B cell (primary cell): Measurements from ENCODE around the gene TECTA. TPM values are rescaled to one million over a fixed set of nuclear protein-coding genes. Genes with fewer than 3 reads are reported as not detected.

Experiments
- ATAC-seq: fragments of 200-7000 bp; cut with Tn5 transposase; one replicate; pipeline ENCODE4 v1.10.0; 2021; ENCODE audit warnings: low read depth, mild to moderate bottlenecking, moderate number of reproducible peaks, moderate library complexity
- CTCF ChIA-PET: fragments of 350-600 bp; sonication (Branson Sonifier 250); formaldehyde crosslinking; loops from one replicate; lab custom pipeline; 2021; ENCODE audit warnings: antibody characterized with exemption, inconsistent platforms; lab: Charles Lee
- POLR2A ChIA-PET: fragments of 350-600 bp; sonication (Branson Sonifier 250); formaldehyde crosslinking; loops from one replicate; lab custom pipeline; 2021; ENCODE audit warnings: antibody characterized with exemption; lab: Charles Lee
- DNase-seq: peaks from one replicate; pipeline ENCODE4 v3.0.0; 2013
- H2AFZ ChIP-seq: 2 replicates; pipeline ENCODE4 v1.6.1; 2012; ENCODE audit warnings: mild to moderate bottlenecking, low read depth, low read length; ENCODE audit not compliant: insufficient read depth, poor library complexity, severe bottlenecking
- H3K27ac ChIP-seq, 2 donors: 1 replicate in 1 of 2; 2 replicates in 1 of 2; pipeline ENCODE4 v1.5.1; 2012 to 2013; ENCODE audit warnings: low read length in 2 of 2, mild to moderate bottlenecking in 2 of 2, moderate library complexity in 1 of 2
- H3K27me3 ChIP-seq, 4 experiments: fragments of 200-600 bp in 1 of 4; sonication (generic) in 1 of 4; replicated peaks in 1 of 4; 1 replicate in 2 of 4; 2 replicates in 2 of 4; pipeline versions ENCODE4 v1.6.1 to v1.7.0; 2013 to 2016; ENCODE audit warnings: low read length in 3 of 4, mild to moderate bottlenecking in 2 of 4, mixed read lengths in 1 of 4, moderate library complexity in 1 of 4; ENCODE audit not compliant: insufficient read depth in 4 of 4, control insufficient read depth in 3 of 4; ENCODE audit errors: control extremely low read depth in 1 of 4
- H3K36me3 ChIP-seq, 2 experiments: replicated peaks in 1 of 2; 1 replicate in 1 of 2; 2 replicates in 1 of 2; pipeline versions ENCODE4 v1.6.1 to v1.7.1; 2013; ENCODE audit warnings: low read length in 1 of 2; ENCODE audit not compliant: insufficient read depth in 2 of 2, control insufficient read depth in 1 of 2; ENCODE audit errors: control extremely low read depth in 1 of 2, extremely low read depth in 1 of 2
- H3K4me1 ChIP-seq, 2 donors: fragments of 200-600 bp in 1 of 2; sonication (generic) in 1 of 2; 1 replicate in 1 of 2; 2 replicates in 1 of 2; pipeline versions ENCODE4 v1.5.1 to v1.6.1; 2013 to 2017; ENCODE audit warnings: low read length in 2 of 2; ENCODE audit not compliant: control insufficient read depth in 2 of 2, insufficient read depth in 2 of 2
- H3K4me2 ChIP-seq: replicated peaks from 2 replicates; pipeline ENCODE3; 2012; ENCODE audit warnings: mild to moderate bottlenecking, low read depth, low read length; ENCODE audit not compliant: poor library complexity, severe bottlenecking
- H3K4me3 ChIP-seq, 5 experiments: fragments of 200-600 bp in 1 of 5; sonication (generic) in 1 of 5; 1 replicate in 3 of 5; 2 replicates in 2 of 5; pipeline versions ENCODE4 v1.5.1 to v1.7.0; 2011 to 2016; ENCODE audit warnings: low read length in 4 of 5, mild to moderate bottlenecking in 4 of 5, low read depth in 2 of 5, control low read depth in 1 of 5, moderate library complexity in 1 of 5; ENCODE audit not compliant: insufficient read depth in 1 of 5; ENCODE audit errors: control extremely low read depth in 1 of 5, extremely low read depth in 1 of 5
- H3K79me2 ChIP-seq: fragments of 200-600 bp; sonication (generic); one replicate; pipeline ENCODE4 v1.6.0; 2016; ENCODE audit warnings: low read length; ENCODE audit not compliant: control insufficient read depth, insufficient read depth
- H3K9ac ChIP-seq: fragments of 200-600 bp; sonication (generic); 2 replicates; pipeline ENCODE4 v1.6.1; 2017; ENCODE audit warnings: mild to moderate bottlenecking, low read length, moderate library complexity
- H3K9me3 ChIP-seq, 3 donors: one replicate each; pipeline versions ENCODE4 v1.6.1 to v1.7.1; 2013; ENCODE audit warnings: low read length in 2 of 3; ENCODE audit not compliant: control insufficient read depth in 2 of 3, insufficient read depth in 1 of 3; ENCODE audit errors: control extremely low read depth in 1 of 3
- H4K20me1 ChIP-seq: 2 replicates; pipeline ENCODE4 v1.6.0; 2012; ENCODE audit warnings: mild to moderate bottlenecking, low read length; ENCODE audit not compliant: insufficient read depth, control insufficient read depth, poor library complexity, severe bottlenecking
- H3K27ac Mint-ChIP-seq: one replicate; pipeline ENCODE4 v1.8.0; 2021; ENCODE audit warnings: mixed read lengths
- H3K27me3 Mint-ChIP-seq: one replicate; pipeline ENCODE4 v1.8.0; 2021; ENCODE audit warnings: mixed read lengths
- H3K4me1 Mint-ChIP-seq: one replicate; pipeline ENCODE4 v1.8.0; 2021; ENCODE audit warnings: mixed read lengths
- H3K4me3 Mint-ChIP-seq: one replicate; pipeline ENCODE4 v1.8.0; 2021; ENCODE audit warnings: mixed read lengths
- H3K9me3 Mint-ChIP-seq: one replicate; pipeline ENCODE4 v1.8.0; 2022; ENCODE audit warnings: mixed read lengths; ENCODE audit not compliant: insufficient read depth
- EZH2 ChIP-seq: IDR thresholded peaks from 2 replicates; pipeline ENCODE4 v1.6.1; 2012; ENCODE audit warnings: borderline replicate concordance, low read depth, mild to moderate bottlenecking, moderate library complexity, low read length; ENCODE audit not compliant: insufficient read depth, poor library complexity, severe bottlenecking
- WGBS: methylation state at CpG from one replicate; pipeline ENCODE4 v1.1.5; 2013; ENCODE audit warnings: missing lambda C conversion rate; ENCODE audit not compliant: insufficient coverage; 5-methylcytosine and 5-hydroxymethylcytosine counted together
- intact Hi-C: fragments of 100-400 bp; cut with micrococcal nuclease; formaldehyde crosslinking; loops from one replicate; pipeline ENCODE4 v1.10.0; 2022
- polyA plus RNA-seq: library from polyadenylated mRNA; depleted of rRNA; stranded (reverse); fragments of >200 nt; gene quantifications from 2 replicates; pipeline ENCODE4 v1.2.3, GENCODE V29; 2012
- total RNA-seq, 2 donors: library from RNA; stranded (reverse); fragments of 120-200 nt in 1 of 2; gene quantifications; 1 replicate in 1 of 2; 2 replicates in 1 of 2; pipeline versions ENCODE4 v1.2.3 to v1.2.4, GENCODE V29; 2013 to 2022
- TF ChIP-seq, protein P1 (sequence below): fragments of 200-600 bp; IDR thresholded peaks from one replicate; pipeline ENCODE4 v1.8.0; 2022; ENCODE audit warnings: antibody characterized with exemption, mild to moderate bottlenecking

Gene TECTA
- total and polyA plus RNA-seq, 2 donors (not counting 1 experiment from before 2014, with no cell fraction given): 0.47 to 0.51 TPM

DNA sequence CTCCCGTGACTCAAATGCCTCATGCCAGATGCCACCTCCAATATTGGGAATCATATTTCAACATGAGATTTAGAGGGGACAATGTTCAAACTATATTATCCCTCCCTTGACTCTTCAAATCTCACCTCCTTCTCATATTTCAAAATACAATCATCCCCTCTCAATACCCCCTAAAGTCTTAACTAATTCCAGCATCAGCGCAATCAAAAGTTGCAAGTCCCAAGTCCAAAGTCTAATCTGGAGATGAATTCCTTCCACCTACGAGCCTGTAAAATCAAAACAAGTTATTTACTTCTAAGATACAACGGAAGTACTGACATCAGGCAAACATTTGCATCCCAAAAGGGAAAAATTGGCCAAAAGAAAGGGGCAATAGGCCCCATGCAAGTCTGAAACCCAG lies 124.3 kb downstream of the TECTA start:
- H3K79me2 ChIP-seq: no peaks in the 10 kb centered on the region
- H3K9me3 ChIP-seq: peaks cover 0 to 9% (median 0%) of the 10 kb centered on the region in 3 donors
- H3K4me2 ChIP-seq: no peak overlapping the region
- no peaks in the 10 kb centered on the region for H3K4me1 ChIP-seq
- peaks cover 0 to 5% (median 2%) of the 10 kb centered on the region in 4 experiments for H3K27me3 ChIP-seq
- TF ChIP-seq, protein P1, sequence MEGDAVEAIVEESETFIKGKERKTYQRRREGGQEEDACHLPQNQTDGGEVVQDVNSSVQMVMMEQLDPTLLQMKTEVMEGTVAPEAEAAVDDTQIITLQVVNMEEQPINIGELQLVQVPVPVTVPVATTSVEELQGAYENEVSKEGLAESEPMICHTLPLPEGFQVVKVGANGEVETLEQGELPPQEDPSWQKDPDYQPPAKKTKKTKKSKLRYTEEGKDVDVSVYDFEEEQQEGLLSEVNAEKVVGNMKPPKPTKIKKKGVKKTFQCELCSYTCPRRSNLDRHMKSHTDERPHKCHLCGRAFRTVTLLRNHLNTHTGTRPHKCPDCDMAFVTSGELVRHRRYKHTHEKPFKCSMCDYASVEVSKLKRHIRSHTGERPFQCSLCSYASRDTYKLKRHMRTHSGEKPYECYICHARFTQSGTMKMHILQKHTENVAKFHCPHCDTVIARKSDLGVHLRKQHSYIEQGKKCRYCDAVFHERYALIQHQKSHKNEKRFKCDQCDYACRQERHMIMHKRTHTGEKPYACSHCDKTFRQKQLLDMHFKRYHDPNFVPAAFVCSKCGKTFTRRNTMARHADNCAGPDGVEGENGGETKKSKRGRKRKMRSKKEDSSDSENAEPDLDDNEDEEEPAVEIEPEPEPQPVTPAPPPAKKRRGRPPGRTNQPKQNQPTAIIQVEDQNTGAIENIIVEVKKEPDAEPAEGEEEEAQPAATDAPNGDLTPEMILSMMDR: no peak
- no peak for TF ChIP-seq EZH2
- 85% methylated on average over 3 of the region's 4 CpGs for WGBS
- no peak overlapping the region for H3K9ac ChIP-seq
- no peaks in the 10 kb centered on the region for H3K36me3 ChIP-seq
- no peak for ATAC-seq
- no peak overlapping the region for H3K27ac ChIP-seq
- no peak overlapping the region for H3K4me3 ChIP-seq
- Mint-ChIP-seq H3K9me3 (peaks cover 3% of the 10 kb centered on the region), H3K27ac (no peak overlapping the region), H3K27me3 (peaks cover 12% of the 10 kb centered on the region), H3K4me3 (no peak overlapping the region), H3K4me1 (no peaks in the 10 kb centered on the region)
- ChIA-PET POLR2A (no interaction called here), CTCF (interaction anchor here (0.8 kb wide), 1 partner anchor 30 kb away, joined by 4 read pairs; no protein-coding TSS in a partner anchor)
- no peak overlapping the region for H2AFZ ChIP-seq
- DNase-seq: no peak
- no peaks in the 10 kb centered on the region for H4K20me1 ChIP-seq
- intact Hi-C loops: no loop called here

DNA sequence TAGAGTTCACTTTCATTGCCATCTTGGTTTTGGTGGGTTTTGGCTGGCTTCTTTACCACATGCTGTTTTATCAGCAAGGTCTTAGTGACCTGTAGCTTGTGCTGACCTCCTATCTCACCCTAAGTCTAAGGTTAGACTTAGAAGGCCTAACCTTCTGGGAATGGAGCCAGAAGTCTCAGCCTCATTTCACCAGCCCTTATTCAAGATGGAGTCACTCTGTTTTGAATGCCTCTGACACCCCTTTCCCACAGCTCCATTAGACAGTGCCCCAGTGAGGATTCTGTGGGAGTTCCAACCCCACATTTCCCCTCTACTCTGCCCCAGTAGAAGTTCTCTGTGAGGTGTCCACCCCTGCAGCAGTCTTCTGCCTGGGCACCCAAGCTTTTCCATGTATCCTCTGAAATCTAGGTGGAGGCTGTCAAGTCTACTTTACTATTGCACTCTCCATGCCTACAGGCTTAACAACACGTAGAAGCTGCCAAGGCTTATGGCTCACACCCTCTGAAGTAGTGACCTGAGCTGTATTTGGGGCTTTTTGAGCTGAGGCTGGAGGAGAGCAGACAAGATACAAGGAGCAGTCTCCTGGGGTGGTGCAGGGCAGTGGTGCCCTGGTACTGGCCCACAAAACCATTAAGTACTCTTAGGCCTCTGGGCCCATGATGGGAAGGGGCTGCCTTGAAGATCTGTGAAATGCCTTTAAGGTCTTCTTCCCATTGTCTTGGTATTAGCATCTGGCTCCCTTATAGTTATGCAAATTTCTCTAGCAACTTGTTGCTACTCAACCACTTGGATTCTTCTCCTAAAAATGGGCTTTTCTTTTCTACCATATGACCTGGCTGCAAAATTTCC lies 125.6 kb downstream of the TECTA start:
- H3K9me3 ChIP-seq: peaks cover 0 to 9% (median 0%) of the 10 kb centered on the region in 3 donors
- ChIA-PET CTCF (no interaction called here), POLR2A (no interaction called here)
- no peaks in the 10 kb centered on the region for H3K4me1 ChIP-seq
- peaks cover 0 to 6% (median 2%) of the 10 kb centered on the region in 4 experiments for H3K27me3 ChIP-seq
- no CpG with 5 or more reads among the region's 1 CpG for WGBS
- H3K9ac ChIP-seq: no peak overlapping the region
- H3K79me2 ChIP-seq: no peaks in the 10 kb centered on the region
- Mint-ChIP-seq H3K9me3 (peaks cover 3% of the 10 kb centered on the region), H3K4me1 (no peaks in the 10 kb centered on the region), H3K27ac (no peak overlapping the region), H3K27me3 (peaks cover 21% of the 10 kb centered on the region), H3K4me3 (no peak overlapping the region)
- no peak overlapping the region for H2AFZ ChIP-seq
- ATAC-seq (no peak), DNase-seq (no peak)
- TF ChIP-seq, protein P1: no peak
- TF ChIP-seq EZH2: no peak
- no peak overlapping the region for H3K27ac ChIP-seq
- no peaks in the 10 kb centered on the region for H4K20me1 ChIP-seq
- no peak overlapping the region for H3K4me3 ChIP-seq
- no peak overlapping the region for H3K4me2 ChIP-seq
- intact Hi-C loops: no loop called here
- no peaks in the 10 kb centered on the region for H3K36me3 ChIP-seq
